ENCODE data around the gene WNK1.
"Not testable (repeated sequence)": the region's sequence is repeated elsewhere in the genome, so short reads cannot be mapped to it uniquely, and the experiment has no call there.

WNK1 gene

GRCh38 chr12:779745-780734 is 27.7 kb downstream of the WNK1 start:
- DNase-seq = no peak

GRCh38 chr12:780750-781379 is 28.5 kb downstream of the WNK1 start:
- no peak for DNase-seq

GRCh38 chr12:785706-786105 is 33.3 kb downstream of the WNK1 start:
- no peak for DNase-seq

- no peak for DNase-seq
These were observed 35.9 kb downstream of the WNK1 start for GRCh38 chr12:788288-788687.

- not testable (repeated sequence) for DNase-seq
These were observed 36.4 kb downstream of the WNK1 start for GRCh38 chr12:788762-789161.

GRCh38 chr12:789852-790563 is 37.6 kb downstream of the WNK1 start:
- DNase-seq = no peak

- no peak for DNase-seq
These were observed 38.2 kb downstream of the WNK1 start for GRCh38 chr12:790608-791007.

GRCh38 chr12:793037-793436 is 40.7 kb downstream of the WNK1 start:
- no peak for DNase-seq

- DNase-seq = no peak
These were observed 41.3 kb downstream of the WNK1 start for GRCh38 chr12:793711-794110.

- DNase-seq = peak; percentile 84
These were observed 42.9 kb downstream of the WNK1 start for GRCh38 chr12:795305-795704.

GRCh38 chr12:800401-800800 is 48.0 kb downstream of the WNK1 start:
- no peak for DNase-seq

GRCh38 chr12:802242-803120 is 50.1 kb downstream of the WNK1 start:
- no peak for DNase-seq

- no peak for DNase-seq
These were observed 52.7 kb downstream of the WNK1 start for GRCh38 chr12:805022-805632.

GRCh38 chr12:806200-806791 is 53.9 kb downstream of the WNK1 start:
- DNase-seq = no peak

GRCh38 chr12:807041-807735 is 54.8 kb downstream of the WNK1 start:
- DNase-seq = no peak

GRCh38 chr12:810116-810515 is 57.7 kb downstream of the WNK1 start:
- no peak for DNase-seq

GRCh38 chr12:810671-811415 is 58.5 kb downstream of the WNK1 start:
- DNase-seq = peak; percentile 74

- DNase-seq = no peak
These were observed 60.6 kb downstream of the WNK1 start for GRCh38 chr12:812950-813349.

GRCh38 chr12:817456-817855 is 65.1 kb downstream of the WNK1 start:
- DNase-seq = not testable (repeated sequence)

- no peak for DNase-seq
These were observed 65.7 kb downstream of the WNK1 start for GRCh38 chr12:817941-818600.

Data from stimulated activated CD4-positive, alpha-beta T cell treated with anti-CD3 and anti-CD28 coated beads, Interleukin-15, amount 100 ng/mL, for 24 hours (primary cell).